ENCODE results near the gene SLC39A11. TPM values are rescaled to one million over a fixed set of nuclear protein-coding genes. Genes with fewer than 3 reads are reported as not detected.
A peak's percentile ranks its signal among the peaks of the same experiment; 100 is the strongest.

Gene SLC39A11
- total and polyA plus RNA-seq, 2 of the 13 experiments (the other 11 are each of a cell fraction or from before 2014, with no cell fraction given): 17.2 to 31.5 TPM

DNA sequence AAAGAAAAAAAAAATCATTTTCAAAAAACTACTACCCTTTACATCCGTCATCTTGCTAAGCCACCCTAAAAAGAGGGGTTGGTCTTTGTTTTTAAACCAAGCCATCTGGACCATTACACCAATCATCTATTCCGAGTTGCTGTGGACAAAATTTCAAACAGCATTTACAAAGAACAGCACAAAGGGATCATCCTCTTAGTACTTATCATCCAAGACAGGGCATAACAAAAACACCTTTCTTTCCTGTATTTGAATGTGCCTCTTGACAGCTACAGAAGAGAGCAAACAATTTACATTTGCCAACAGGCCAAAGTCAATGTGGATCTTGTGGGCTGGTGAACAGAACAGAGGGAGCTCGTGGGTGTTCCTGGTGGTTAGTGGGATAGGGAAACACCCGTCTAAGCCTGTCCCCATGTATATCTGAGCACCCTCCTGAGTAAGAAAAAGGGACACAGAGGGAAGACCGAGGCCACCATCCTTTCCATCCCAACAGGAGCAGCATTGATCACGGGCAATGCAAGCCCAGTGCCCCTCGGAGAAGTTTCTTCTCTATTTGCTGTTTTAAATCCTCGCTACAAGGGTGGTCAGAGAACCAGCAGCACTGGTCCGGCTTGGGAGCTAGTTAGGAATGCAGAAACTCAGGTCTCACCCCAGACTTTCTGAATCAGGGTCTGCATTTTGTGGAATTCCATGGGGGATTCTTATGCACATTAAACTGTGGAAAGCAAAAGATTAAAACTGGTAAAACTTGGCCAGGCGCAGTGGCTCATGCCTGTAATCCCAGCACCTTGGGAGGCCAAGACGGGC is 1.9 kb downstream of the SLC39A11 start (continued):
- TF ChIP-seq THAP9 (CRISPR knock-in tag; IDR thresholded peaks at IDR 0.05; ENCODE audit: borderline replicate concordance) (peak; percentile 17; the same call in 1 of the 2 replicates), NCOA2 (CRISPR knock-in tag; IDR thresholded peaks at IDR 0.05) (peak; percentile 78), POLR2A (IDR thresholded peaks at IDR 0.05; ENCODE audit: insufficient read depth in 1 of 2, low read depth in 2 of 2, low read length in 2 of 2) (peak; percentile 41 to 53; a peak in 3 of 4 replicates), ZSCAN21 (CRISPR knock-in tag; IDR thresholded peaks at IDR 0.05; ENCODE audit: borderline replicate concordance) (no peak), POGZ (CRISPR knock-in tag; IDR thresholded peaks at IDR 0.05) (peak; percentile 25; the same call in 1 of the 2 replicates), HNRNPUL1 (IDR thresholded peaks at IDR 0.05; ENCODE audit: low read depth, low read length) (no peak), HHEX (CRISPR knock-in tag; IDR thresholded peaks at IDR 0.05) (no peak), ZBTB1 (CRISPR knock-in tag; IDR thresholded peaks at IDR 0.05; ENCODE audit: borderline replicate concordance) (no peak), CCAR2 (optimal IDR thresholded peaks at IDR 0.05; ENCODE audit: low read depth, low read length) (no peak), RAD51 (IDR thresholded peaks at IDR 0.05; ENCODE audit: borderline replicate concordance) (no peak), KAT2B (IDR thresholded peaks at IDR 0.05; ENCODE audit: borderline replicate concordance, low read depth, low read length) (no peak), ZNF598 (CRISPR knock-in tag; IDR thresholded peaks at IDR 0.05; ENCODE audit: borderline replicate concordance) (0 out of 2 replicates have a peak, but pooled peaks have one; percentile 38), ZBTB38 (CRISPR knock-in tag; IDR thresholded peaks at IDR 0.05) (no peak; the same call in 1 of the 2 replicates), FOXO1 (CRISPR knock-in tag; IDR thresholded peaks at IDR 0.05) (peak; percentile 55; the same call in 1 of the 2 replicates), SUZ12 (IDR thresholded peaks at IDR 0.05; ENCODE audit: low read depth, low read length) (no peak), KDM6A (CRISPR knock-in tag; IDR thresholded peaks at IDR 0.05; ENCODE audit: low read depth) (peak; percentile 73; the same call in 1 of the 2 replicates), CBX2 (IDR thresholded peaks at IDR 0.05; ENCODE audit: low read depth, low read length) (no peak), CBX2 (CRISPR knock-in tag; IDR thresholded peaks at IDR 0.05; ENCODE audit: low read depth) (no peak), ZNF574 (CRISPR knock-in tag; IDR thresholded peaks at IDR 0.05) (peak; percentile 18), ZMYM4 (CRISPR knock-in tag; IDR thresholded peaks at IDR 0.05) (no peak), ZNF567 (CRISPR knock-in tag; IDR thresholded peaks at IDR 0.05; ENCODE audit: borderline replicate concordance) (0 out of 2 replicates have a peak, but pooled peaks have one; percentile 21)
- TF ChIP-seq, protein P1, sequence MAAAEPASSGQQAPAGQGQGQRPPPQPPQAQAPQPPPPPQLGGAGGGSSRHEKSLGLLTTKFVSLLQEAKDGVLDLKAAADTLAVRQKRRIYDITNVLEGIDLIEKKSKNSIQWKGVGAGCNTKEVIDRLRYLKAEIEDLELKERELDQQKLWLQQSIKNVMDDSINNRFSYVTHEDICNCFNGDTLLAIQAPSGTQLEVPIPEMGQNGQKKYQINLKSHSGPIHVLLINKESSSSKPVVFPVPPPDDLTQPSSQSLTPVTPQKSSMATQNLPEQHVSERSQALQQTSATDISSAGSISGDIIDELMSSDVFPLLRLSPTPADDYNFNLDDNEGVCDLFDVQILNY (CRISPR knock-in tag; conservative IDR thresholded peaks at IDR 0.05): no peak
- TF ChIP-seq, protein P2, sequence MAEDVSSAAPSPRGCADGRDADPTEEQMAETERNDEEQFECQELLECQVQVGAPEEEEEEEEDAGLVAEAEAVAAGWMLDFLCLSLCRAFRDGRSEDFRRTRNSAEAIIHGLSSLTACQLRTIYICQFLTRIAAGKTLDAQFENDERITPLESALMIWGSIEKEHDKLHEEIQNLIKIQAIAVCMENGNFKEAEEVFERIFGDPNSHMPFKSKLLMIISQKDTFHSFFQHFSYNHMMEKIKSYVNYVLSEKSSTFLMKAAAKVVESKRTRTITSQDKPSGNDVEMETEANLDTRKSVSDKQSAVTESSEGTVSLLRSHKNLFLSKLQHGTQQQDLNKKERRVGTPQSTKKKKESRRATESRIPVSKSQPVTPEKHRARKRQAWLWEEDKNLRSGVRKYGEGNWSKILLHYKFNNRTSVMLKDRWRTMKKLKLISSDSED (CRISPR knock-in tag; IDR thresholded peaks at IDR 0.05): no peak

Data from HepG2 (cell line).